SJSA1 (cell line): ENCODE data around the gene NFX1. TPM values are rescaled to one million over a fixed set of nuclear protein-coding genes. Genes with fewer than 3 reads are reported as not detected.
A peak's percentile ranks its signal among the peaks of the same experiment; 100 is the strongest.
"Not testable (repeated sequence)": the region's sequence is repeated elsewhere in the genome, so short reads cannot be mapped to it uniquely, and the experiment has no call there.

ENCODE experiments used
- DNase-seq, 2 experiments: peaks; one replicate each; pipeline ENCODE4 v3.0.0-alpha.2; 2015 to 2020; ENCODE audit warnings: low spot score in 2 of 2, low read depth in 1 of 2
- H3K27ac ChIP-seq: fragments of 250-450 bp; sonication (Bioruptor Pico); 2 replicates; pipeline ENCODE4 v1.5.1; 2020; ENCODE audit warnings: mild to moderate bottlenecking, moderate library complexity
- H3K27me3 ChIP-seq: fragments of 250-450 bp; sonication (Bioruptor Pico); replicated peaks from 2 replicates; pipeline ENCODE4 v1.5.1; 2020; ENCODE audit warnings: mild to moderate bottlenecking, moderate library complexity
- H3K36me3 ChIP-seq: fragments of 250-450 bp; sonication (Bioruptor Pico); 2 replicates; pipeline ENCODE4 v1.5.1; 2020; ENCODE audit warnings: mild to moderate bottlenecking
- H3K4me1 ChIP-seq: fragments of 250-450 bp; sonication (Bioruptor Pico); replicated peaks from 2 replicates; pipeline ENCODE4 v1.6.1; 2021; ENCODE audit warnings: mild to moderate bottlenecking
- H3K4me3 ChIP-seq: fragments of 250-450 bp; sonication (Bioruptor Pico); 2 replicates; pipeline ENCODE4 v1.5.1; 2020; ENCODE audit warnings: mild to moderate bottlenecking
- H3K9me3 ChIP-seq: fragments of 250-450 bp; sonication (Bioruptor Pico); replicated peaks from 2 replicates; pipeline ENCODE4 v1.5.1; 2020; ENCODE audit warnings: mild to moderate bottlenecking
- total RNA-seq: library from RNA; depleted of rRNA; stranded (reverse); fragments of >200 nt; shearing (Covaris generic); gene quantifications from 2 replicates; pipeline ENCODE4 v1.2.3, GENCODE V29; 2014

NFX1 gene
- total RNA-seq, 1 experiment from 2014 or later = 10.3 TPM

DNA sequence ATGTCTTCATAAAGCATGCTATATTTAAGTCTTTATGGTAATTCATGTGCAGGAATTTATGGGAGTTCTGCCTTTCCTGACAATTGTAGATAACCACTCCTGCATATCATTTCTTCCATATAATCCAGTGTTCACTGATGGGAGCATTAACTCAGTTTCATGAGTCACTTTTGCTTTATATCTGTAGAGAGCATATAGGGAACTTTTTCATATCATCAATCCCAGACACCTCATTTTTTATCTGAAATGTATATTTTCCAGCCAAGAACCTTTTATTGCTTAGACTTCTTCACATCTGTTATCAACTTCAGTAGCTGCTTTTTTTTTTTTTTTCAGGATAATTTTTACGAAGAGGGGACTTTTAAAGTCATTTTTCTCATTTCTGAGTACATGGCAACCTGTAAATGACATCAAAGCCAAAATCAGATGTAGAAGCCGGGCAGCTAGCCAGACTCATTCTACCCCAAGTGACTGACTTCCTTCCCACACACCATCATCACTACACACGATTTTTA lies 41.1 kb downstream of the NFX1 start:
- H3K36me3 ChIP-seq = peaks cover 15% of the 10 kb centered on the region
- H3K27ac ChIP-seq = no peak overlapping the region
- no peak overlapping the region for H3K4me3 ChIP-seq
- H3K27me3 ChIP-seq = no peaks in the 10 kb centered on the region
- no peak for DNase-seq
- no peaks in the 10 kb centered on the region for H3K9me3 ChIP-seq
- peaks cover 29% of the 10 kb centered on the region for H3K4me1 ChIP-seq

DNA sequence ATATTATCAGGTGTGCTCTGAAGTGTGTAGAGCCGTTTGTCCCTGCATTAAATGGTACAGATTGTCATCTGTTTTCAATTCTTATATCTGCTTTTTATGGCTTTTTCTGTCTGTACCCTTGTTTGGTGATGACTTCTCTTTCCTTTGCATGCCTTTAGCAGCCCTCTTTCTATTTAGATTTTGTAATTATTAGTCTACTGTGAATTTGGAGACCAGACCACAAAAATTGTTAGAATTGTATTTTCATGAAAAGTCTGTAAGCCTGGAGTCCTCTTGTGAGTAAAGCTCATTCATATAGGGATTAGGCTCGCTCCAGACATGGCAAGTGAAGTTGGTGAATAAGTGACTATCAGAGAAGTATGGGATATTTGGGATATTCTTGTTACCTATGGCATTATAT lies 41.7 kb downstream of the NFX1 start:
- no peaks in the 10 kb centered on the region for H3K27me3 ChIP-seq
- H3K4me3 ChIP-seq = no peak overlapping the region
- H3K27ac ChIP-seq = no peak overlapping the region
- no peaks in the 10 kb centered on the region for H3K9me3 ChIP-seq
- peaks cover 29% of the 10 kb centered on the region for H3K4me1 ChIP-seq
- H3K36me3 ChIP-seq = peaks cover 15% of the 10 kb centered on the region
- no peak for DNase-seq

GRCh38 chr9:33332956-33333355 lies 42.6 kb downstream of the NFX1 start:
- H3K4me1 ChIP-seq = peaks cover 29% of the 10 kb centered on the region

GRCh38 chr9:33340186-33340585 lies 49.9 kb downstream of the NFX1 start:
- Histone ChIP-seq H3K4me3 (no peak overlapping the region), H3K4me1 (no peaks in the 10 kb centered on the region), H3K9me3 (no peaks in the 10 kb centered on the region), H3K27ac (no peak overlapping the region), H3K27me3 (no peaks in the 10 kb centered on the region), H3K36me3 (peaks cover 18% of the 10 kb centered on the region)
- no peak for DNase-seq

More at GRCh38 chr9:33332956-33333355, 42.6 kb downstream of the NFX1 start:
- peaks cover 15% of the 10 kb centered on the region for H3K36me3 ChIP-seq
- DNase-seq, H3K4me3 ChIP-seq, H3K9me3 ChIP-seq, H3K27me3 ChIP-seq: not testable (repeated sequence)
- H3K27ac ChIP-seq = peak overlapping the region; percentile 18; the same call in 1 of the 2 replicates

- Histone ChIP-seq H3K4me3 (no peak overlapping the region), H3K36me3 (peaks cover 18% of the 10 kb centered on the region), H3K9me3 (no peaks in the 10 kb centered on the region), H3K27me3 (no peaks in the 10 kb centered on the region), H3K4me1 (no peaks in the 10 kb centered on the region), H3K27ac (no peak overlapping the region)
- DNase-seq = no peak
Measured at GRCh38 chr9:33341182-33341581, 50.9 kb downstream of the NFX1 start.

- H3K36me3 ChIP-seq = peaks cover 19% of the 10 kb centered on the region
- no peak for DNase-seq
- H3K4me3 ChIP-seq = no peak overlapping the region
- no peaks in the 10 kb centered on the region for H3K9me3 ChIP-seq
- H3K4me1 ChIP-seq = no peaks in the 10 kb centered on the region
- no peaks in the 10 kb centered on the region for H3K27me3 ChIP-seq
- no peak overlapping the region for H3K27ac ChIP-seq
Measured at GRCh38 chr9:33344145-33344544, 53.8 kb downstream of the NFX1 start.

GRCh38 chr9:33346564-33346963 lies 56.2 kb downstream of the NFX1 start:
- Histone ChIP-seq H3K4me1 (no peaks in the 10 kb centered on the region), H3K4me3 (no peak overlapping the region), H3K27me3 (no peaks in the 10 kb centered on the region), H3K27ac (no peak overlapping the region), H3K36me3 (peaks cover 3% of the 10 kb centered on the region; the same call in 1 of the 2 replicates), H3K9me3 (no peaks in the 10 kb centered on the region)
- DNase-seq = no peak

DNA sequence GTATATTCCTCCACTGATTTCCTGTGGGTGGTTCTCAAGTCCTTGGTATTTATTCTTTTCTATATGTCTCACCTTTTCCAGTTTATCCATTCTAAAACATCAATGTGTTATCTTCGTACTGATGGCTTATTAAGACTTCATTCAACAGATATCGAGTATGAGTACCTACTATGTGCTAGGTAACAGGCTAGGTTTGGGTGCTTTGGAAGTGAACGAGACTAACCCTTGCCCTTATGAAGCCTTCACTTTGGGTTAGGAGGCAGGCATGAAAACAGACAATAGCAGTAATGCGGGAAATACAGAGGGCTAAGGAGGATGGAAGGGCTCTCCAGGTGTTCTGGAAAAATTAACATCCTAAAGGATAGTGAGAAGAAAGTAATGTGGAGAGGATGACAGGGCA lies 58.7 kb downstream of the NFX1 start:
- Histone ChIP-seq H3K9me3 (no peaks in the 10 kb centered on the region), H3K27me3 (no peaks in the 10 kb centered on the region), H3K27ac (no peak overlapping the region), H3K36me3 (peaks cover 3% of the 10 kb centered on the region; the same call in 1 of the 2 replicates), H3K4me3 (no peak overlapping the region), H3K4me1 (no peaks in the 10 kb centered on the region)
- DNase-seq = no peak

DNA sequence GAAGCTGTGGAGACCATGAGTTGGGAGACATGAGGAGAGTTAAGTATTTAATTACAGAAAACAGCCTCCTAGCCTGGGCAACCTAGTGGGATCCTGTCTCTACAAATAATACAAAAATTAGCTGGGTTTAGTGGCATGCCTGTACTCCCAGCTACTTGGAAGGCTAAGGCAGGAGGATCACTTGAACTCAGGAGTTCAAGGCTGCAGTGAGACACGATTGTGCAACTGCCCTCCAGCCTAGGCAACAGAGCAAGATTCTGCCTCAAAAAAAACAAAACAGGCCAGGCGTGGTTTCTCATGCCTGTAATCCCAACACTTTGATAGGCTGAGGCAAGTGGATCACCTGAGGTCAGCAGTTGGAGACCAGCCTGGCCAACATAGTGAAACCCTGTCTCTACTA lies 59.4 kb downstream of the NFX1 start:
- Histone ChIP-seq H3K4me3 (no peak overlapping the region), H3K27ac (no peak overlapping the region), H3K9me3 (no peaks in the 10 kb centered on the region), H3K4me1 (no peaks in the 10 kb centered on the region), H3K36me3 (peaks cover 3% of the 10 kb centered on the region; the same call in 1 of the 2 replicates), H3K27me3 (no peaks in the 10 kb centered on the region)
- no peak for DNase-seq

GRCh38 chr9:33350310-33350709 lies 60.0 kb downstream of the NFX1 start:
- H3K9me3 ChIP-seq = no peaks in the 10 kb centered on the region
- DNase-seq = peak in 1 of 2 experiments; percentile 28
- H3K4me3 ChIP-seq = no peak overlapping the region
- no peaks in the 10 kb centered on the region for H3K27me3 ChIP-seq
- H3K36me3 ChIP-seq = peaks cover 3% of the 10 kb centered on the region; the same call in 1 of the 2 replicates
- no peaks in the 10 kb centered on the region for H3K4me1 ChIP-seq
- peak overlapping the region; percentile 56 for H3K27ac ChIP-seq

DNA sequence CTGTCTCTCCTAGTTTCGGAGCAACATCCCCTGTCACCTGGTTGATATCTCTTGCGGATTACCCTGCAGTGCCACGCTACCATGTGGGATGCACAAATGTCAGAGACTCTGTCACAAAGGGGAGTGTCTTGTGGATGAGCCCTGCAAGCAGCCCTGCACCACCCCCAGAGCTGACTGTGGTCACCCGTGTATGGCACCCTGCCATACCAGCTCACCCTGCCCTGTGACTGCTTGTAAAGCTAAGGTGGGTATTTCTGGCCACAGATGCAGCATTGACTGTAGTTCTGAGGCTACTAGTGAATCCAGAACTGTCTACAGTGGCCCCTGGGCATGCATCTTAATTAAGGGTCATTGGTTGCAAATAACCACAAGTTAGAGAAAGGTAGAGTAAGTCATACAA lies 61.2 kb downstream of the NFX1 start:
- Histone ChIP-seq H3K27me3 (no peaks in the 10 kb centered on the region), H3K4me3 (no peak overlapping the region), H3K27ac (no peak overlapping the region), H3K36me3 (peaks cover 3% of the 10 kb centered on the region; the same call in 1 of the 2 replicates), H3K4me1 (no peaks in the 10 kb centered on the region), H3K9me3 (no peaks in the 10 kb centered on the region)
- no peak for DNase-seq

GRCh38 chr9:33354651-33355211 lies 64.4 kb downstream of the NFX1 start:
- Histone ChIP-seq H3K4me3 (no peak overlapping the region), H3K4me1 (no peaks in the 10 kb centered on the region), H3K27me3 (no peaks in the 10 kb centered on the region), H3K36me3 (no peaks in the 10 kb centered on the region), H3K9me3 (no peaks in the 10 kb centered on the region), H3K27ac (no peak overlapping the region)
- DNase-seq = no peak

DNA sequence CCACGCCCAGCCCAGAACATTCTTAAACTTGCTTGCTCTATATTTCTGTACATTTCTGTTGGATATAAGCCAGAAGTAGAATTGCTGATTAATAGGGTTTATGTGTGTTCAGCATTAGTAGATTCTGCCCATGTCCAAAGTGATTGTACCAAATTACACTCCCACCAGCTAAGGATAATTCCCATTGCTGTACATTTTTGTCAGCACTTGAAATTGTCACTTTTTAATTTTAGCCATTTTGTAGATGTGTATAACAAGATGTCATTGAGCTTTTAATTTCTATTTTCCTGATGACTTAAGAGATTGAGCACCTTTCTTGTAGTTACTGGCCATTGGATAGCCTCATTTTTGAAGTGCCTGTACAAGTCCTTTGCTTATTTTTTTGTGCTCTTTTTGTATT lies 65.6 kb downstream of the NFX1 start:
- no peak overlapping the region for H3K4me3 ChIP-seq

DNA sequence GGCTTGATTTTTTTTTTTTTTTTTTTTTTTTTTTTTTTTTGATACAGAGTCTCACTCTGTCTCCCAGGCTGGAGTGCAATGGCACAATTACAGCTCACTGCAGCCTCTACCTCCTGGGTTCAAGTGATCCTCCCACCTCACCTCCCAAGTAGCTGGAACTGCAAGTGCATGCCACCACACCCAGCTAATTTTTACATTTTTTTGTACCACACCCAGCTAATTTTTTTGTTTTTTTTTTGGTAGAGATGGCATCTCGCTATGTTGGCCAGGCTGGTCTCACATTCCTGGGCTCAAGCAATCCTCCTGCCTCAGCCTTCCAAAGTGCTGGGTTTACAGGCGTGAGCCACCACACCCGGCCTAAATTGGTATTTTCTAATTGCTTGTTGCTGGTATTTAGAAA lies 68.3 kb downstream of the NFX1 start:
- H3K27ac ChIP-seq, H3K4me1 ChIP-seq, DNase-seq, H3K36me3 ChIP-seq, H3K27me3 ChIP-seq, H3K9me3 ChIP-seq, H3K4me3 ChIP-seq: not testable (repeated sequence)

More for the DNA sequence above, 65.6 kb downstream of the NFX1 start:
- DNase-seq = no peak
- H3K4me1 ChIP-seq = no peaks in the 10 kb centered on the region
- no peaks in the 10 kb centered on the region for H3K36me3 ChIP-seq
- no peak overlapping the region for H3K27ac ChIP-seq
- no peaks in the 10 kb centered on the region for H3K27me3 ChIP-seq
- H3K9me3 ChIP-seq = no peaks in the 10 kb centered on the region

GRCh38 chr9:33364127-33364526 lies 73.8 kb downstream of the NFX1 start:
- H3K9me3 ChIP-seq = no peaks in the 10 kb centered on the region
- H3K4me3 ChIP-seq = no peak overlapping the region
- H3K27me3 ChIP-seq = no peaks in the 10 kb centered on the region
- no peaks in the 10 kb centered on the region for H3K4me1 ChIP-seq
- H3K36me3 ChIP-seq = no peaks in the 10 kb centered on the region
- no peak for DNase-seq
- no peak overlapping the region for H3K27ac ChIP-seq
